GM12874 (cell line): Measurements from ENCODE around the gene MYOZ3.

Source experiments
- CTCF ChIP-seq: IDR thresholded peaks from 2 replicates; pipeline ENCODE4 v1.5.1; 2011; ENCODE audit warnings: low read depth, mild to moderate bottlenecking, control low read depth, low read length, moderate library complexity; ENCODE audit not compliant: insufficient read depth

MYOZ3 gene

GRCh38 chr5:150616506-150616905 is 44.5 kb upstream of the MYOZ3 start:
- no peak for TF ChIP-seq CTCF

GRCh38 chr5:150618163-150618562 is 42.9 kb upstream of the MYOZ3 start:
- no peak for TF ChIP-seq CTCF

GRCh38 chr5:150618588-150619281 is 42.3 kb upstream of the MYOZ3 start:
- TF ChIP-seq CTCF, result no peak

- no peak for TF ChIP-seq CTCF
These were observed 41.5 kb upstream of the MYOZ3 start for GRCh38 chr5:150619359-150620230.

GRCh38 chr5:150621301-150621700 is 39.8 kb upstream of the MYOZ3 start:
- no peak for TF ChIP-seq CTCF

GRCh38 chr5:150622157-150622556 is 38.9 kb upstream of the MYOZ3 start:
- TF ChIP-seq CTCF, result no peak

- no peak for TF ChIP-seq CTCF
These were observed 37.7 kb upstream of the MYOZ3 start for GRCh38 chr5:150623152-150623877.
